Muscle of back (tissue), 11 donors: ENCODE data around the gene FKBP4. TPM values are rescaled to one million over a fixed set of nuclear protein-coding genes. Genes with fewer than 3 reads are reported as not detected.
A peak's percentile ranks its signal among the peaks of the same experiment; 100 is the strongest.

Experiments used
- DNase-seq, 3 donors: peaks; one replicate each; pipeline versions ENCODE4 v3.0.0 to v3.0.0-alpha.2; 2013
- polyA plus RNA-seq, 10 donors: library from polyadenylated mRNA; unstranded; fragments of 120-200 nt; gene quantifications; one replicate each; pipeline ENCODE4 v1.2.1, GENCODE V29; 2013; ENCODE audit not compliant: insufficient read length in 10 of 10

The FKBP4 gene
- polyA plus RNA-seq, 10 donors: 34.6 to 59.0 (median 47.6) TPM

GRCh38 chr12:2775431-2775830 is 19.3 kb upstream of the FKBP4 start:
- DNase-seq: no peak

DNA sequence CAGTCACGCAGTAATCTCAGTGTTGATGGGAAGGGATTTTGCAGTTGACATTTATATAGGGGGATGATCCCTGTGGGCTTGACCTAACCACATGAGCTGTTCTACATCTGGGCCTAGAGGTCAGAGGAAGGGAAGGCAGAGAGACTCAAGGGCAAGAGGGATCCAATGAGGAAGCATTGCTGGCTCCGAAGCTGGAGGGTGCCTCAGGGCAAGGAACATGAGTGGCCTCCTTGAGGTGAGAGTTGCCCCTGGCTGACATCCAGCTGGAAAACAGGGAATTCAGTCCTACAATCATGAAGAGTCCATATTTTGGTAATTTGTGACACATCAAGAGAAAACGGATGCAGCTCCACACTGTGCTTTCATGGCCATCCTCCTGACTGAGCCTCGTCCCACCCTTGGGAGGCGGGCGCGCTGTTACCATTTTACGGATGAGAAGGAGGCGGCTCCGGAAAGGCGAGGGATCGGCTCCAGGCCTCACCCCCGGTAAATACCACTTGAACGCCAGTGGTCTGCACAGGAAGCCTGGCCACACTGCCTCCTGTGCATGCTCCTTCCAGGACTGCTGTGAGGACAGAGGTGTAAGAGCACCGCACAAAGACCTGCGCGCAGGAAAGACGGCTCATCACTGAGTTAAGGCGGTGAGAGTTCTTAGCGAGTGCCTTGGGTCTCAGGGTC is 18.5 kb upstream of the FKBP4 start:
- no peak for DNase-seq

DNA sequence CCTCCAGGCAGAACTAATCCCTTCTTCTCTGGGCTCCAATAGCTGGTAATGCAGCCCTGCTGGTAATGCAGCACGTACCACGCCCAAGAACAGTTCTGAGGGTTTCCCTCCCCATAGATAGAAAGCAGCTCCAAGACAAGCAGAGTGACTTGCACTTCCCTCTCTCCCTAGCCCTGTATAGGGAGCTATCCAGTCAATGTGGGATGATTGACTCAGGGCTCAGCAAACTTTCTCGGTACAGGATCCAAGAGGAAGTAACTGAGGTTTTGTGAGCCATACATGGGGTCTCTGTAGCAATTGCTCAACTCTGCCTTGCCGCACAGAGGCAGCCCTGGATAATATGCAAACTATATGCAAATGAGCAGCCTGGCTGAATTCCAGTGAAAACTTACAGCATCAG is 15.5 kb upstream of the FKBP4 start:
- DNase-seq: no peak

- DNase-seq: peak in 2 of 3 donors; percentile 66 to 86
Observed at GRCh38 chr12:2783936-2784600, 10.7 kb upstream of the FKBP4 start.

GRCh38 chr12:2785017-2785416 is 9.8 kb upstream of the FKBP4 start:
- no peak for DNase-seq

GRCh38 chr12:2791089-2791488 is 3.7 kb upstream of the FKBP4 start:
- no peak for DNase-seq

DNA sequence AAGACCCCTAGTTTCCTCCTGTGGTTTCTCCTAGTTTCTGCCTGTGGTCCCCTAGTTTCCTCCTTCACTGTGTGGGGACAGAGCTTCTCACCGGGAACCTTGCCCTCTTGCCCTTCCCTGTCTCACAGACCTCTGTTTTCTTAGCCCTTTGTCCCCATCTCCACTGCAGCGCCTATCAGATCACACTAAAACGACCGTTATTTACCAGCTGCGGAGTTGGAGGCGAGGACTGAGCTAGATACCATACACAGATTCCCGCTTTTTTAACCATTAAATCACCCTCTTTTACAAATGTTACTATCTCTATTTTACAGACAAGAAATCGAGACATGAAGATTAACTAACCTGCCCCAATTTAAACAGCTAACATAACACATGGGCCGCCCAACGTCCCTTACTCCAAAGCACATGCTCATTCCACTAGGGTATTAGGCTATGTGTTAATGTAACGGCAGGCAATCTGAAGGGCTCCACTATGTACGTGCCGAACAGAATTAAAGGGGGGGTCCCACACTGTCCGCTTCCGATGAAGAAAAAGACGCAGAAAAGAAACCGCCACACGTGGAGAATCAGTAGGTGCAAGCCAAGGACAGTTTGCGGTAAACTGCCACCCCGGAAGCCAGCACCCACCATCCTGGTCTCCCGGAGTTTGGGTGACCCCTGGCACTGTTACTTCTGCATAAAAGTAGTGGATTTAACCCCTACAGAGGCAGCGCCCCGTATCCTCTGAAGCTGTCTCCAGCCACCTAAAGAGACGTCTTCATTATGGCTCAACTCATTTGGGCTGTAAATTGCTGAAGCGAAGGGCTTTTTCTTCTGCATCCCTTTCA is 1.9 kb upstream of the FKBP4 start:
- DNase-seq: no peak

- DNase-seq: no peak
Observed at GRCh38 chr12:2793561-2793960, 1.2 kb upstream of the FKBP4 start.

DNA sequence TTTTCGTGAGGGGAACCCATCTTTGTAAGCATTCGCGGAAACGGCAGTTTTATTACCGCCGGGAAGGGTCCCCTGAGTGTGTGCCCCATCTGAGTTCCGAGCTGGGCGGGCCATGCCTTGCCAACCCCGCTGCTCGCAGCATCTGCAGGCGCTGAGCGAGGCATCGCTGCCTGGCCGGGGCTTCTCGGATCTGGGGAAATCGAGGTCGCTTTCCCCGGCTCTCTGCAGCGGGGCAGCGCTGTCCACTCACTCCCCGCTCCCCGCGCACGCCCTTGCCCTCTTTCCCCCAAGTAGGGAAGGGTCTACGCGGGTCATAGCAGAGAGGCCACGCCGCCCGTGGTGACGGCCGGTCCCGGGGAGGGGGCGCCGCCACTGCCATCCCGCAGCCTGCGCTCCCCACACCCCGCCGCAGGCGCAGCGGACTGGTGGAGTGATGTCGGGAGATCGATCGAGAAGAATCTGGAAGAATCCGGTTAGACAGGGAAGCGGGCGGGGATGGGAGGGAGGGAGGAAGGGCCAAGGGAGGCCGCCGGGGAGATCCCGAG is 507 bp upstream of the FKBP4 start:
- peak in 2 of 3 donors; percentile 16 to 92 for DNase-seq

GRCh38 chr12:2795291-2796186 is 769 bp downstream of the FKBP4 start:
- peak; percentile 75 to 90 (median 81) for DNase-seq

- no peak for DNase-seq
Observed at GRCh38 chr12:2796187-2796666, 1.5 kb downstream of the FKBP4 start.

DNA sequence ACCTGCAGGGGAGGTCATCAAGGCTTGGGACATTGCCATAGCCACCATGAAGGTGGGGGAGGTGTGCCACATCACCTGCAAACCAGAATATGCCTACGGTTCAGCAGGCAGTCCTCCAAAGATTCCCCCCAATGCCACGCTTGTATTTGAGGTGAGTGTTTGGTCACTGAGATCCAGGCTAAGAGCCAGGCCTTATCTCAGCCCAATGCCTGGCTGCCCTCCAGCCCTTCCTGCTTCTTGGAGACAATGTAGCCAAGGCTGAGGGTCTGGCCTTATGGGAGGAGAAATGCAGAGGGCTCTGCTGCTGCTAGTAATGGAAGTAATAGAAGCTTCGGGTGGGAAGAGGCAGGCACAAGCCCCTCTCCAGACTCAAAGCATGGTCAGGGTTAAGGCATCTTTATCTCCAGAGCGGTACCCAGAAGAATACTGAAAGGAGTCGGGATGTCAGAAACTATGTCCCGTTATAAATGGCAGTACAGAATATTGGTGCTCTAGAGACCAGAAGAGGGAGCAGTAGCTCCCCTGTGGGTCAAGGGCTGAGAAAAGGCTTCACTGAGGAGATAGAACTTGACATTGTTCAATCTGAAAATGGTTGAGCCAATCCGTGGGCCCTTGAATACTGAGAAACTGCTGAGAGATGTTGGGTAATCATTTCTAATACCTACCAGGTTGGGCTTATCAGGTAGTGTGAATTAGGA is 3.1 kb downstream of the FKBP4 start:
- DNase-seq: no peak

- no peak for DNase-seq
Observed at GRCh38 chr12:2800046-2800570, 5.3 kb downstream of the FKBP4 start.

DNA sequence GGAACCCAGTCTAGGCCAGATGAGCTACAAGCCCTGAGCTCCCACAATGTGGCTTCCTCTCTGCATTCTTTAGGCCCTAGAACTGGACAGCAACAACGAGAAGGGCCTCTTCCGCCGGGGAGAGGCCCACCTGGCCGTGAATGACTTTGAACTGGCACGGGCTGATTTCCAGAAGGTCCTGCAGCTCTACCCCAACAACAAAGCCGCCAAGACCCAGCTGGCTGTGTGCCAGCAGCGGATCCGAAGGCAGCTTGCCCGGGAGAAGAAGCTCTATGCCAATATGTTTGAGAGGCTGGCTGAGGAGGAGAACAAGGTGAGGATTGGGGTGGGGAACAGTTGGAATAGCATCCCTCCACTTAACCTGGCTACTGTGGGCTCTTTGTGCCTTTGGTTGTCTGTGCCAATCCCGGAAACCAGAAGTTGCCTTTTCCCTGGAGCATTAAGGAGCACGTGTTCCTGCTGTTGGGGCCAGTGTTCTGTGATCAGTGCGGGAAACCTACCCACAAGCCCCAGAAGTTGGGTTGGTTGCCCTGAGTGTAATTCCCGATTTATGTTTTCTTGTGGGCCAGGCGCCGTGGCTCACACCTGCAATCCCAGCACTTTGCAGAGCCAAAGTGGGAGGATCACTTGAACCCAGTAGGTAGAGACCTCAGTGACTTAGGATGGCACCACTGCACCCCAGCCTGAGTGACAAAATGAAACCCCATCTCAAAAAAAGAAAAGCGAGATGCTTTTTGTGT is 6.4 kb downstream of the FKBP4 start:
- no peak for DNase-seq

- no peak for DNase-seq
Observed at GRCh38 chr12:2803635-2804392, 9.0 kb downstream of the FKBP4 start.

- DNase-seq: peak in 1 of 3 donors; percentile 28
Observed at GRCh38 chr12:2804393-2805142, 9.8 kb downstream of the FKBP4 start.

DNA sequence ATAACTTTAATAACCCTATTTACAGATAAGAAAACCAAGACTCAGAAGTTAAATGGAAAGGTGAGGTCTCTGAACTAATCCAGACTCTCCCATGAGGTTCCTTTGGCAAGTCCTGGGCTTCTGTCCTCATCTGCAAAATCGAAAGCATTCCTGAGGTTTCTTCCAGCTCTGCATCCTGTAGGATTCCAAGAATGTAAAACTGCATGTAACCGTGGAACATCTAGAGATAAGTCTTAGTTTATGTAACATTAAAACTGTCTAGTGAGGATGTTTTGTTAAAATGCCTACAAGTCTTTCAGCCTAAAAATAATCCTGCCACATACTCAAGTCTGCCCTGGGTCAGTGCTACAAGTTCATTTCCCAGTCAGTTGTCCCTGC is 10.4 kb downstream of the FKBP4 start:
- DNase-seq: no peak

GRCh38 chr12:2806700-2807099 is 11.9 kb downstream of the FKBP4 start:
- DNase-seq: no peak
